Skeletal muscle satellite cell (primary cell): ENCODE results near the gene NXF2B. TPM values are rescaled to one million over a fixed set of nuclear protein-coding genes. Genes with fewer than 3 reads are reported as not detected.
"Not testable (repeated sequence)": the region's sequence is repeated elsewhere in the genome, so short reads cannot be mapped to it uniquely, and the experiment has no call there.

Experiments
- H3K27me3 ChIP-seq: 2 replicates; pipeline ENCODE4 v1.7.0; 2013; ENCODE audit warnings: low read length; ENCODE audit not compliant: control insufficient read depth, insufficient read depth
- H3K36me3 ChIP-seq: 2 replicates; pipeline ENCODE4 v1.7.0; 2013; ENCODE audit warnings: mild to moderate bottlenecking, control low read depth, low read length; ENCODE audit not compliant: insufficient read depth
- H3K4me1 ChIP-seq: 2 replicates; pipeline ENCODE4 v1.7.0; 2013; ENCODE audit warnings: low read length; ENCODE audit not compliant: control insufficient read depth, insufficient read depth
- H3K4me2 ChIP-seq: 2 replicates; pipeline ENCODE4 v1.7.0; 2013; ENCODE audit warnings: mild to moderate bottlenecking, low read length
- H3K4me3 ChIP-seq: 2 replicates; pipeline ENCODE4 v1.7.0; 2013; ENCODE audit warnings: low read length
- H3K9ac ChIP-seq: 2 replicates; pipeline ENCODE4 v1.7.0; 2013; ENCODE audit warnings: mild to moderate bottlenecking, low read depth, low read length, moderate library complexity
- H3K9me3 ChIP-seq: replicated peaks from 2 replicates; pipeline ENCODE4 v1.7.0; 2013; ENCODE audit warnings: mild to moderate bottlenecking, control low read depth, low read length
- total RNA-seq: library from RNA; depleted of rRNA; stranded (reverse); fragments of >200 nt; gene quantifications from 2 replicates; pipeline ENCODE4 v1.2.3, GENCODE V29; 2012; rRNA removed

NXF2B gene, protein sequence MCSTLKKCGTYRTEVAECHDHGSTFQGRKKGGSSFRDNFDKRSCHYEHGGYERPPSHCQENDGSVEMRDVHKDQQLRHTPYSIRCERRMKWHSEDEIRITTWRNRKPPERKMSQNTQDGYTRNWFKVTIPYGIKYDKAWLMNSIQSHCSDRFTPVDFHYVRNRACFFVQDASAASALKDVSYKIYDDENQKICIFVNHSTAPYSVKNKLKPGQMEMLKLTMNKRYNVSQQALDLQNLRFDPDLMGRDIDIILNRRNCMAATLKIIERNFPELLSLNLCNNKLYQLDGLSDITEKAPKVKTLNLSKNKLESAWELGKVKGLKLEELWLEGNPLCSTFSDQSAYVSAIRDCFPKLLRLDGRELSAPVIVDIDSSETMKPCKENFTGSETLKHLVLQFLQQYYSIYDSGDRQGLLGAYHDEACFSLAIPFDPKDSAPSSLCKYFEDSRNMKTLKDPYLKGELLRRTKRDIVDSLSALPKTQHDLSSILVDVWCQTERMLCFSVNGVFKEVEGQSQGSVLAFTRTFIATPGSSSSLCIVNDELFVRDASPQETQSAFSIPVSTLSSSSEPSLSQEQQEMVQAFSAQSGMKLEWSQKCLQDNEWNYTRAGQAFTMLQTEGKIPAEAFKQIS
- not detected in 2 replicates for total RNA-seq

DNA sequence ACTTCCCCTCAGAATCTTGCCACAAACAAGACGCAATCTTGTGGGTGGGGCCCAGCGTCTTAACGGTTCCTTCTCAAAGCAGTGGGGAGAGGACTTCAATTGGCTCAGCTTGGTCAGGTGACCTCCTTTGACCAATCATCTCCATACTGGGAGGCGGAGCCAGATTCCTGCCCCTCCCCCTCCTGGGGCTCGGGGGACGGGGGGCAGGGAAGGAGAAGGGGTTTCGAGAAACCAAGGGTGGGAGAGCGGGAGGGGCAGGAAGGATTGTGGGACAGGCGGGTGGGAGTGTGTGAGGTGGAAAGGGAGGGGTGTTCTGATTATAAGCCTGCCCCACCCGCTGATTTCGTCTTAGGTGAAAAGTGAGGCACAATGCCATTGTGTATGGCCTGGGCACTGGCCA lies at the start of gene NXF2B:
Gene NXF2B (minus strand): TSS at position 101 of the 400 bp plus-strand sequence. CDS start 59,972 bp downstream, outside the sequence.
- H3K27me3 ChIP-seq, H3K36me3 ChIP-seq, H3K4me2 ChIP-seq, H3K4me3 ChIP-seq, H3K9me3 ChIP-seq, H3K9ac ChIP-seq, H3K4me1 ChIP-seq: not testable (repeated sequence)

DNA sequence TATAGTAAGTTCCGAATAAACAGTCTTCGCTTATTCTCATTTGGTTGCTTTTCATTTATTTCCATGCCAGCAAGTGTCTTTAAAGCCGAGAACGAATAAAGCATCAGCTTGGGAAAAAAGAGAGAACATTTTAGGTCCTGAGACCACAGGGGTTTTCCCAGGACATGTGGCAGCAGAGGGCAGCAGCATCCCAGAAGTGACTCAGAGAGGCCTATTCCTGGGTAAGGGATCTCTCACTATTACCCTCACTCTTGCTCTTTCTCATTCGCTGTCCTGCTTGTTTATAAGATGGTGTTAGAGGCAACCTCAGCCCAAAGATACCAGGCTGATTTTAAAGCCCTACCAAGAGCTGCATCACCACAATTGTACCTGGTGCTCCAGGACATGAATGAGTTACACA lies 39.0 kb upstream of the NXF2B start:
- H3K9me3 ChIP-seq, H3K4me3 ChIP-seq, H3K36me3 ChIP-seq, H3K9ac ChIP-seq, H3K27me3 ChIP-seq, H3K4me1 ChIP-seq, H3K4me2 ChIP-seq: not testable (repeated sequence)

DNA sequence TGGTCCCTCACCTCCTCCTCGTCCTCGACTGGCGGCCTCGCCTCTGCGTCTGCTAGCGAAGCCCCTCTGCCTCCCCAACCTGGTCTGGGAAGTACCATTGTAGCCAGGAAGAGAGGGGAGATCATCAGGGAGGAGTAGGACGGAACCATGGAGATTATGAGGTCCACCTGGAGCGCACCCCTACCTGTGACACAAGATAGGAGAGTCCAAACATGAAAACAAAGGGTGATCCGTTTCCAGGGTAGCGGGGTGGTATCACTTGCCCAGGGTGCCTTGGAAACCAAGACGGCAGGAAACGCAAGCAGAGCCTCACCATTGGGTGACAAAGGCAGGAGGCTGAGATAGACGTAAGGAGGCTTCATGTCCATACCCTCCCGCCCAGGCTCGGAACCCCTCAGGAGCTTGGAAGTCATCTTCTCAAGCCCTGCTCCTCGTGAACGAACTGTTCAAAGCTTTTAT lies 32.0 kb upstream of the NXF2B start, which contains the start of gene TCP11X2:
Gene TCP11X2 (minus strand): TSS at position 51 of the 459 bp plus-strand sequence.
- H3K9me3 ChIP-seq, H3K36me3 ChIP-seq, H3K4me3 ChIP-seq, H3K27me3 ChIP-seq, H3K4me2 ChIP-seq, H3K4me1 ChIP-seq, H3K9ac ChIP-seq: not testable (repeated sequence)

DNA sequence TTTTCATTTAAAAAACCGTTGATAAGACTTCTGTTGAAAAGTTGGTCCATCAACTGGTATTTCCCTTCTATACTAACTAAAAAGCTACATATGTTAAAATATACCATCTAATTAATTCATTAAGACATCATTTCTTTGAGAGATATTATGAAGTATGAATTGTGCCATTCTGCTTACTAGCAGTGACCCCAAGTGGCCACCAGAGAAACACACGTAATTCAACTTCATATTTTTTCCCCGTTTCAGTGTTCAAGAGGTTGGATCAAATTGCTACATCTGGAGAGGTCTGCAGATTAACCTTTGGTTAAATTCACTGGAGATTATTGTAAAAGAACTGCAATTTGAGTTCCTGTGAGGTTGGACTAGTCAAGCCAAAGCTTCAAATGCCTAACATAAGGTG lies 30.4 kb upstream of the NXF2B start:
- H3K4me1 ChIP-seq, H3K9ac ChIP-seq, H3K4me3 ChIP-seq, H3K27me3 ChIP-seq, H3K4me2 ChIP-seq, H3K9me3 ChIP-seq, H3K36me3 ChIP-seq: not testable (repeated sequence)

DNA sequence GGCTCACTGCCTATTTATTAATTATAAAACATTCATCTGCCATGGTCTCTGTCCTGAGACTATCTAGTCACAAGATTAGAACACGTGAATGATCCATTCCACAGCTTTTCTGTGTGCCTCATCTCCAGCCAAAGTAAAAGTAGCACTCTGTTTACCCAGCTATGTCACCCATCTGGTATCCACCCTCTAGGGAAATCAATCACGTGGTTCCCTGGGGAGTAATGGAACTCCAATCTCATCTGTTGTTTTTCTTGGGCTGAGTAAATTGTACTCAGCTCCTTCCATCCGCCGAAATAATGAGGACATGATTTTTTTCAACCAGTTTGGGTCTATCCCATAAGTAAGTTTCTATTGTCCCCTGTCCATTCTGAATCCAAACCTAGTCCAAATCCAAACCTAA lies 18.8 kb upstream of the NXF2B start:
- H3K4me2 ChIP-seq, H3K9me3 ChIP-seq, H3K27me3 ChIP-seq, H3K4me3 ChIP-seq, H3K36me3 ChIP-seq, H3K9ac ChIP-seq, H3K4me1 ChIP-seq: not testable (repeated sequence)

DNA sequence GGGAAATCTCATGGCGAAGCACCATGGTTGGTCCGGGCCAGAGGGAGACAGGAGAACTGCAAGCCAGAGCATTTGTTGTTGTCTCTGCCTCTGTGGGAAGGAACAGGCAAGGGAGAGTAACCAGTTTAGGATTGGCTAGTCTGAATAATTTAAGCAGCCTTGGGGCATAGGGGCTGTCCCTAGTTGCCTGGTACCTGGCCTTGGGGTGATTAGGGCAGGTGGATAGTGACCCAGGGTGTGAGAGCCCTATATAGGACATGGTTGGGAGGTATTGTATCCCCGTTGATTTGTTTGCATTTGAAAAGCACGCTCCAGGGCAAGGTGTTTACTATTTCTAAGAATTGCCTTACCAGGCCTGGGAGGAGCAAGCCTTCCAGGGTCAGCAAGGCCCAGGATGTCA lies 25.3 kb downstream of the NXF2B start:
- not testable (repeated sequence) for H3K4me3 ChIP-seq, H3K9me3 ChIP-seq, H3K4me2 ChIP-seq, H3K9ac ChIP-seq, H3K36me3 ChIP-seq, H3K27me3 ChIP-seq, H3K4me1 ChIP-seq

DNA sequence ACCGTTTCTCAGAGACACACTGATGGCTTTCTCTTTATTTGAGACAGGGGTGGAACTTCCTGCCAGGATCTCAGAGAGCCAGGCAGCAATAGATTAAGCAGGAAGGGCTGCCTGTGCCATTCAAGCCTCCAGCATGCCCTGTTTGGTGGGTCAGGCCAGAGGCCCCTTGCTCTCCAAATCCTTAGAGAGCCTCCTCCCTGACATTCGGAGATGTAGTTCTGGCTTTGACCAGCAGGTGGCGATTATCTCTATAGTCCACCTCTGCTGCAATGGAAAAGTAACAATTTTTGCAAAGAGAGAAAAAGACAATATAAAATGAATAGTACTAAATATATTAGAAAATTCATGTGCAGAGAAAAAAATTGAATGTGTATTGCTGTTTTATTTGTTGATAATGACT lies 93.9 kb downstream of the NXF2B start:
- H3K9me3 ChIP-seq: no peaks in the 10 kb centered on the region
- no peak overlapping the region for H3K9ac ChIP-seq
- H3K4me2 ChIP-seq: no peak overlapping the region
- H3K4me1 ChIP-seq: no peaks in the 10 kb centered on the region
- H3K36me3 ChIP-seq: no peaks in the 10 kb centered on the region
- no peak overlapping the region for H3K4me3 ChIP-seq
- H3K27me3 ChIP-seq: peaks cover 16% of the 10 kb centered on the region

DNA sequence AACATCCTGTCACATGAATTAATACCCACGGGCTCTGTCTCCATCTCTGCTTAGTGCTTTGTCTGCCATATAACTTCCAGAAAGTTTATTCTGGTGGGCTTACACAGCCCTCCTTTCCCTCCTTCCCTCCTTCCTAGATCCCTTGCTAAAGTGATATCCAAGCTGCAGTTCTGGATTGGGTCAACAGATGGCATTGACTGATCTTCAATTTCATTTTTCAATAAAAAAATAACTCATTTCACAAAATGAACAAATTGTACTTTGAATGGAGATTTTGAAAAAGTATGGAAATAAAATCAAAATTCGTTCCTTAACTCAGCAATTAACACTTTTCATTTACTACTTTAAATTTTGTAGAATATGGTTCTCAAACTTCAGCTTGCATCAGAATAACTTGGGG lies 97.9 kb downstream of the NXF2B start:
- Histone ChIP-seq H3K36me3 (no peaks in the 10 kb centered on the region), H3K4me1 (no peaks in the 10 kb centered on the region), H3K9ac (no peak overlapping the region), H3K9me3 (no peaks in the 10 kb centered on the region), H3K4me3 (no peak overlapping the region), H3K4me2 (no peak overlapping the region), H3K27me3 (peaks cover 16% of the 10 kb centered on the region)

DNA sequence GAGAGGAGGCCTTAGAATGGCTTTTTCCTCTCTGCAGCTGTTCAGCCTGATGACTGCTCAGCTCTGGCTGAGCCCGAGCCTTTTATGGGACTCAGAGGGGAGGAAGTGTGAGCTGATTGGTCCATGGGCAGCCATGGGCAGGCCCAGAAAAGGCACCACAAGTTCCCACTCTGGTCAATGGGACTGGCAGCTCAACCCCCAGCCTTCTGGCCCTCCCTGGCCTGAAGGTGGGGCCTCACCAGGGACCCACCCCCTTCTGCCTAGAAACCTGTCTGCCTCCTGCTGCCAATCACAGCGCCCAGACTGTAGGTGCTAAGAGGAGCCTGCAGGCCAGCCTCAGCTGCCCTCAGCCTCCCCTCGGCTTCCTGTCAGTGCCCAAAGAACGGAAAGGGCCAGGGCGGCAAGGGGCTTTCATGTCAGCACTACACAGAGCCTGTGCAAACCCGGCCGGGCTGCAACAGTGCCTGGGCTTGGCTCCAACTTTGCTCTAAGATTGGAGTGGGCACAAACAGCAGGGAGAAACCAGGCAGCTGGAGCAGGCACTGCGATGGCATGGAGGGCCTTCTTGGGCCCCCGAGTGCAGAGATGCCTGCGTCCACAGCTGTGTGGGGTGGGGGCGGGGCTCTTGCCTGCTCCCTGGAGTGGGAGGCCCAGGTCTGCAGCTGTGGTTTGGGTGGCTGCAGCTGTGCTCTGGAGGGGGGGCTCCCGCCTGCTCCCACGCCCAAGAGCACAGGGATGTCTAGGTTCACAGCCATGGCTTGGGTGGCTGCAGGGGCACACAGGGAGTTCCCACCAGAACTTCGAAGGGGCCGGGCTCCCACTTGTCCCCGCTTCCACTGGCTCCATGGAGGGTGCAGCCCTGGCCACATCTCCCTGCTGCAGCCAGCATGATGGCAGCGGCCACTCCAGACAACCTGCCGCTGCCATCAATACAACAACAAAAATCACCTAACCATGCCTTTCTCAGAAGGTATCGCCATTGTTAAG lies 100.2 kb downstream of the NXF2B start:
- Histone ChIP-seq H3K9me3 (no peaks in the 10 kb centered on the region), H3K4me2 (no peak overlapping the region), H3K4me3 (no peak overlapping the region), H3K36me3 (no peaks in the 10 kb centered on the region), H3K4me1 (no peaks in the 10 kb centered on the region), H3K9ac (no peak overlapping the region), H3K27me3 (peaks cover 16% of the 10 kb centered on the region)

DNA sequence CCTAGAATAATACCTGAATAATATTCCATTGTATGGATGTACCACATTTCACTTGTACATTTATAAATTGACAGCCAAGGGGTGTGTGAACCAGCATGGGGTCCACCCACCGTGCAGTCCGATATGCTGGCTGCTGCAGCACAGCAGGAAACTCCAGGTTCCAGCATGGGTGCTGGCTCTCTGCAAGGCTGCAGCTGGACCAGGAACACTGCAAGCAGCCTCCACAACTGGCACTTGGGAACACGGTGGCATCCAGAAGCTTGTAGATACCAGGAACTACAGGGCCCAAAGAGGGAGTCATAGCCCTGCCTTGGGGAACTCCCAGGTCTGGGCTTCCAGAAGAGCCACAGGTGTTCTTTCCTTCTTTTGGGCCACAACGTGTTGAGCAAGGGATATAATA lies 101.6 kb downstream of the NXF2B start:
- peaks cover 8% of the 10 kb centered on the region for H3K27me3 ChIP-seq
- H3K4me1 ChIP-seq: no peaks in the 10 kb centered on the region
- no peak overlapping the region for H3K9ac ChIP-seq
- no peaks in the 10 kb centered on the region for H3K36me3 ChIP-seq
- H3K4me2 ChIP-seq: no peak overlapping the region
- no peak overlapping the region for H3K4me3 ChIP-seq
- no peaks in the 10 kb centered on the region for H3K9me3 ChIP-seq
